ENCODE measurements around the gene ARID1B.

The ARID1B gene

GRCh38 chr6:156868385-156868784, 91.2 kb downstream of the ARID1B start:
- no peaks in the 10 kb centered on the region for H3K36me3 ChIP-seq
- DNase-seq: no peak
- H3K4me1 ChIP-seq: peaks cover 0 to 66% (median 19%) of the 10 kb centered on the region in 4 donors
- no peak overlapping the region for H3K4me3 ChIP-seq
- no peak overlapping the region for H3K27ac ChIP-seq
- intact Hi-C loops (cut with DNase I; ENCODE audit: low total_unique reads): no loop called here
- no peaks in the 10 kb centered on the region for H3K9me3 ChIP-seq
- H3K27me3 ChIP-seq: no peaks in the 10 kb centered on the region
- TF ChIP-seq CTCF (IDR thresholded peaks at IDR 0.05): no peak

GRCh38 chr6:156869980-156870398, 92.8 kb downstream of the ARID1B start:
- H3K27ac ChIP-seq: no peak overlapping the region

GRCh38 chr6:156870924-156871539, 93.9 kb downstream of the ARID1B start:
- no peak overlapping the region for H3K4me3 ChIP-seq
- no peak for TF ChIP-seq CTCF (IDR thresholded peaks at IDR 0.05)
- H3K27ac ChIP-seq: no peak overlapping the region
- H3K9me3 ChIP-seq: no peaks in the 10 kb centered on the region
- H3K4me1 ChIP-seq: peaks cover 0 to 57% (median 19%) of the 10 kb centered on the region in 4 donors
- intact Hi-C loops (cut with DNase I; ENCODE audit: low total_unique reads): no loop called here
- H3K36me3 ChIP-seq: no peaks in the 10 kb centered on the region
- H3K27me3 ChIP-seq: no peaks in the 10 kb centered on the region
- no peak for DNase-seq

More at GRCh38 chr6:156869980-156870398, 92.8 kb downstream of the ARID1B start:
- Histone ChIP-seq H3K4me1 (peaks cover 0 to 66% (median 19%) of the 10 kb centered on the region in 4 donors), H3K27me3 (no peaks in the 10 kb centered on the region), H3K9me3 (no peaks in the 10 kb centered on the region), H3K4me3 (no peak overlapping the region), H3K36me3 (no peaks in the 10 kb centered on the region)
- TF ChIP-seq CTCF (IDR thresholded peaks at IDR 0.05): no peak
- DNase-seq: no peak
- intact Hi-C loops (cut with DNase I; ENCODE audit: low total_unique reads): no loop called here

- no peak for TF ChIP-seq CTCF (IDR thresholded peaks at IDR 0.05)
- Histone ChIP-seq H3K27ac (no peak overlapping the region), H3K36me3 (no peaks in the 10 kb centered on the region), H3K4me1 (peaks cover 0 to 56% (median 24%) of the 10 kb centered on the region in 4 donors), H3K4me3 (no peak overlapping the region), H3K27me3 (no peaks in the 10 kb centered on the region), H3K9me3 (no peaks in the 10 kb centered on the region)
- DNase-seq: no peak
- intact Hi-C loops (cut with DNase I; ENCODE audit: low total_unique reads): no loop called here
Measured at GRCh38 chr6:156872903-156873302, 95.7 kb downstream of the ARID1B start.

GRCh38 chr6:156873654-156874380, 96.6 kb downstream of the ARID1B start:
- no peaks in the 10 kb centered on the region for H3K27me3 ChIP-seq
- H3K9me3 ChIP-seq: no peaks in the 10 kb centered on the region
- H3K36me3 ChIP-seq: no peaks in the 10 kb centered on the region
- H3K4me1 ChIP-seq: peaks cover 0 to 58% (median 26%) of the 10 kb centered on the region in 4 donors
- DNase-seq: no peak
- intact Hi-C loops (cut with DNase I; ENCODE audit: low total_unique reads): no loop called here
- no peak overlapping the region for H3K27ac ChIP-seq
- H3K4me3 ChIP-seq: no peak overlapping the region
- TF ChIP-seq CTCF (IDR thresholded peaks at IDR 0.05): no peak
